GM18502 (cell line): ENCODE measurements around the gene OR6F1.
A peak's percentile ranks its signal among the peaks of the same experiment; 100 is the strongest.
"Not testable (repeated sequence)": the region's sequence is repeated elsewhere in the genome, so short reads cannot be mapped to it uniquely, and the experiment has no call there.

ENCODE experiments used
- ATAC-seq: cut with Tn5 transposase; IDR thresholded peaks from one replicate; pipeline ENCODE4 v1.9.1; 2021; ENCODE audit warnings: mild to moderate bottlenecking; ENCODE audit not compliant: unreplicated experiment, poor library complexity

OR6F1 gene

DNA sequence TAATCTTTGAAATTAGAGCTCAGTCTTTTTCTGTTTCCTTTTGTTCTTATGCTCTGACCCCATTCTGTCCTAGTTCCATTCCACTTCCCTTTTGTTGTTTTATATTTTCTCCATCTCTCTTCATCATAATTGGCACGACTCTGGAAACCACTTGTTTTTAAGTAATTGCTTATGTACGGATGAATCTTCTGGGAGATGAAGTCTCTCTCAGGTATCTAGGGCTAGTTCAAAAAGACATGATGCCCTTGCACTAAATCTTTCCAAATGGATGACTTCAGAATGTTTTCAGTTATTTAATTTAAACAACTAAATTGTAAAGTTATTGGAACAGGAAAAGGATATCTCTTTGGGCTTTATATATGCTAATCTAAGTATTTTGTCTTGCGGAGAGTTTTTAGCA is at the start of gene OR6F1:
TSS of gene OR6F1 (minus strand) at position 101 of the 400 bp plus-strand sequence. CDS start 3,891 bp downstream, outside the sequence.
- ATAC-seq: no peak

- ATAC-seq: no peak
Observed at GRCh38 chr1:247760456-247760855, 44.0 kb upstream of the OR6F1 start, which contains the start of gene OR1C1. Gene OR1C1 (minus strand): TSS chr1:247760556. CDS start chr1:247758406, 2,150 bp downstream.

DNA sequence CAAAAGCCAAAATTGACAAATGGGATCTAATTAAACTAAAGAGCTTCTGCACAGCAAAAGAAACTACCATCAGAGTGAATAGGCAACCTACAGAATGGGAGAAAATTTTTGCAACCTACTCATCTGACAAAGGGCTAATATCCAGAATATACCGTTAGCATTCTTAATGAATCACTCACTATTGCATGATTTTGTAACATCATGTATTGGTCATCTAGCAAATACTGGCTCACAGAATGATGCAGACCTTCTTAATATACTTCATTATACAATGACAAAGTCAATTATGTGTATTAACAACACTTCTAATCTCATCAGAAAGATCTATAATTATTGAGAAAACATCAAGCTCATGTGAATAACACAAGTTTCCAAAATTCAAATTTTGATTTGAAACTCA is 37.9 kb upstream of the OR6F1 start:
- ATAC-seq: not testable (repeated sequence)

DNA sequence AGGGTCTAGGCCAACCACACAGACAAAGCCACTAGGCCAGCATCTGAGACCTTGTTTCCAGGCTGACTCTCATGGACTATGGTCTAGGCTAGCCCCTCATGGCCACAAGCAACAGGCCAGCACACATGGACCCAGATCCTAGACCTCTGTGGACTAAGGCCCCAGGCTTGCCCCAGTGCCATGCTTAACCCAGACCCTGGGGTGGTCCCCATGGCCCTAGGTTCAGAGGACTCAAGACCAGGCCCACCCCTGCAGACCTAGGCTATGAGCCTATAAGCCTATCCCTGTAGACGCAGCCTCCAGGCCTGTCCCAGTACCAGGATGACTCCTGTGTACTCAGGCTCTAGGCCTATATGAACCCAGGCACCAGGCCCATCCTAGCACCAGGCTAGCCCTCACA is 33.4 kb upstream of the OR6F1 start:
- ATAC-seq: no peak

DNA sequence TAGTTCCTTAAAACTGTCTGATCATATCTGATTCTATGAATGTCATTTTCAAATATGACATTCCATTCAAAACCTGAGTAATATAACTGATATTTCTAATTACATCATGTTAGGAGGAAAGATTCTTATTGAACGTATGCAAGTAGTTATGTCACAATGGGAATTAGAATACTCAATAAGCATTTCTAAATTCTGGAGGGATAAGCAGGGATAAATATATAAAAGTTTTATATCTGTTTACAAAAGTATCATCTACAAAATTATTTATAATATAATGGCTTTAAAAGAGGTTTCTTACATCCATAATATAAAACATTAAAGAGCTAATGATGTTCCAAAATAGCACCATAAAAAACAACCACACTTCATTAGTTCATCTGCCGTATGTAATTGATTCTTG is 31.6 kb upstream of the OR6F1 start, which contains the start of gene OR14A2:
TSS of gene OR14A2 (minus strand) at position 101 of the 400 bp plus-strand sequence.
- ATAC-seq: no peak

DNA sequence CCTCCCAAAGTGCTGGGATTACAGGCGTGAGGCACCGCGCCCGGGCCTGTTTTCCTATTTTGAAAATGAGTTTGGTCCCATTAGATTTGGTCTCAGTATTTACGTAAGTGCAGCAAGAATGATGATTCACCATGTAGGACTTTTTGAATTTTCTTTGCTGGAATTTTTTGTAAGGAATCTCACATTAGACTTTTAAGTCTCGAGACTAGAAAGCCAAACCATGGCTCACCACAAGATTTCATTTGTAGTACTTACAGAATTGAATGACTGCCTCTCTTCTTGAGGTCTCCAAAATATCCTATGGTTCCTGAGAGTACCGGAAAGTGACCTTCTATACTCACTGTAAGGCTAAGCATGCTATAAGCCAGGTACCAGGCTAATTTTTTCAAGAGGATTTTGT is 31.2 kb upstream of the OR6F1 start:
- ATAC-seq: no peak

- no peak for ATAC-seq
Observed at GRCh38 chr1:247746391-247746935, 30.0 kb upstream of the OR6F1 start.

- not testable (repeated sequence) for ATAC-seq
Observed at GRCh38 chr1:247742215-247742760, 25.8 kb upstream of the OR6F1 start.

GRCh38 chr1:247741756-247742155 is 25.3 kb upstream of the OR6F1 start:
- no peak for ATAC-seq

DNA sequence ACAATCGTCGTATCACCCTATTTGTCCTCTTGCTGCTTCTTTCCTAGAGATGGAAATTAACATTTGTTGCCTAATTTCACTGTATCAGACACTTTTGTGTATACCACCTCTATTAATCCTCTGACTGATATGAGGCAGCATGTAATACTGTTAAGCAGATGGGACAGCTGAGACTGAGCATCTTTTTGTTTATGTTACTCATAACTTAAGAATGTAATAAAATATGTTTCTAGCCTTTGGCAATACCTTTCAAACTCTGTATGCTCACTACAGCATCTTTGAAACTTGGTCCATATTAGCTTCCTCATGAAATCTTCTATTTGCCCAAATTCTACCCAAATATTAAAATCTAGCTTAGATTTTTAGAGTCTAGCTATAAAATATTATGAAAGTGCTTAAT is 24.3 kb upstream of the OR6F1 start:
- ATAC-seq: no peak

GRCh38 chr1:247738315-247738714 is 21.9 kb upstream of the OR6F1 start, which contains the start of gene OR14K1:
Gene OR14K1 (plus strand): TSS chr1:247738615. CDS start chr1:247738615, 0 bp downstream.
- no peak for ATAC-seq

- ATAC-seq: no peak
Observed at GRCh38 chr1:247721222-247721621, 4.8 kb upstream of the OR6F1 start.

GRCh38 chr1:247713753-247714152 is 2.7 kb downstream of the OR6F1 start:
- ATAC-seq: no peak

- not testable (repeated sequence) for ATAC-seq
Observed at GRCh38 chr1:247710681-247711080, 5.8 kb downstream of the OR6F1 start.

DNA sequence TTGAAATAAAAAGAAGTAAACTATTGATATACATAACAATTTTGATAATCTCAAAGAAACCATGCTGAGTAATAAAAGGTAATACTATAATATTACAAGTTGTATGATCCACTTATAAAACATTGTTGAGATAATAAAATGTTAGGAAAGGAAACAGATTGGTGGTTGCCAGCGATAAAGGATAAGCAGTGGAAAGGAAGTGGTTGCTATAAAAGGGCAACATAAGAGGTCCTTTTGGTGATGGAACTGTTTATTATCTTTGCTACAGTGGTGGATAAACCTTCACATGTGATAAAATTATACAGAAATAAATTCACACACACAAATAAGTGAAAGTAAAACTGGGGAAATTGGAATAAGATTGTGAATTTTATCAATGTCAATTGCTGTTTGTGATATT is 15.1 kb downstream of the OR6F1 start:
- ATAC-seq: no peak

DNA sequence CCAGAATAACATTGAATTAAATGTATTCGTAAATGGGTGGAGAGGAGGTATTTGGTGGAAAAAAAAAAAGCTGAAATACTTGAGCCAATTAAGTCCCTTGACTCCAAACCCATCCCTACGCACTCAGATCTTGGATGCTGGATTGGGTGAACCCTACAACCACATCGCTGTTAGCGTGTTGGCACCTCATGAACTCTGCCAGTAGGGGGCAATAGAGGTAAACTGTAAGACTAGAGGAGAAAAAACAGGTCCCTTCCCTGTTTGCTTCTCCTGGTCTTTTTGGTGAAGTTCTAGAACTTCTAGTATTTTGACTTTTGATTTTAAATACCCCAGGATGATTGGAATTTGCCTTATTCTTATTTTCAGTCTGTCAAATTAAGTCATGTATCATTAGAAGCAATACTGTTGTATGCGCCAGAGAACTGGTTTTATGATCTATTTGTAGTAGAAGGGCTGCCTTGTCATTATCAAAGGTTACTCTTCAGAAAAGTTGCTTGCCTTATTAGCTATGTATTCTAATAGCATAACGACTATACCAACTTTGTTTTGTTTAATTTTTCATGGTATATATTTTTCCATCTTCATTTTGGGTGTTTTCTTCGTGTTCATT is 35.1 kb downstream of the OR6F1 start:
- peak; percentile 94 for ATAC-seq

- no peak for ATAC-seq
Observed at GRCh38 chr1:247680171-247680570, 36.3 kb downstream of the OR6F1 start.

DNA sequence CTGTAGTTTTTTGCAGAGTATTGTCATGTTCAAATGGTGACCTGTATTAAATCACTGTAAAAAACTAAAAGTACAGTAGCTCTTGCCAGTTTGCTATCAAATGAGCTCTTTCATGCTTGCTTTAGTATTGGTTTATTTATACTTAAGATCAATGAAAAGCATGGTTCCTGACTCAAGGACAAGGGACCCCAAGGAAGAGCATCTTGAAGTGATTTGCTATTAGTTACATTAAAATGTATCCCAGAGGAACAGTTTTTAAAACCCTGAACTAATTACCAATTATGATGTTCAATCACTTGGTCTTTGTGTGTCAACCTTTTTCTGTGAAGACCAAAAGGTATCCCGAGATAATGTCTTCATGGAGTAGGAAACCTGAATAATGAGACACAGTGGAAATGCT is 36.8 kb downstream of the OR6F1 start, which contains the start of gene OR13G1:
TSS of gene OR13G1 (minus strand) at position 101 of the 400 bp plus-strand sequence. CDS start 6,698 bp downstream, outside the sequence.
- ATAC-seq: no peak

DNA sequence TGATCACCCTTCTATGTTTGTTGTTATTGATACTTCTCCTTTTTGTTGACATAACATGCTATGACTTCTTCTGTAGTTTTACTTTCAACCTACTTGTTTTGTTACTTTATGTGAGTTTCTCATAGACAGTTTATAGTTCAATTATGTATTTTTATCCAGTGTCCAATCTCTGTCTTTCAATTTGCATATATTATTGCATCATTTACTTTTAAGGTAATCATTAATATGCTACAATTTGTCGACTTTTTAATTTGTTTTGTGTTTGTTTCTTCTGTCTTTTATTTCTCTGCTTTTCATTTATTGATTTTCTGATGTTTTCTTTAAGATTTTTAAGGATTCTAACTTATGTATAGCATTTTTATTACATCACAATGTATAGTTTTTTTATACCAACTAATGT is 47.2 kb downstream of the OR6F1 start:
- ATAC-seq: no peak
